Stimulated activated CD8-positive, alpha-beta memory T cell treated with anti-CD3 and anti-CD28 coated beads, Interleukin-15, amount 100 ng/mL, for 24 hours (primary cell): ENCODE results near the gene TEX35.
A peak's percentile ranks its signal among the peaks of the same experiment; 100 is the strongest.

Experiments used
- DNase-seq: peaks from one replicate; pipeline ENCODE4 v3.0.0-alpha.2; 2020; ENCODE audit warnings: low read depth

TEX35 gene

DNA sequence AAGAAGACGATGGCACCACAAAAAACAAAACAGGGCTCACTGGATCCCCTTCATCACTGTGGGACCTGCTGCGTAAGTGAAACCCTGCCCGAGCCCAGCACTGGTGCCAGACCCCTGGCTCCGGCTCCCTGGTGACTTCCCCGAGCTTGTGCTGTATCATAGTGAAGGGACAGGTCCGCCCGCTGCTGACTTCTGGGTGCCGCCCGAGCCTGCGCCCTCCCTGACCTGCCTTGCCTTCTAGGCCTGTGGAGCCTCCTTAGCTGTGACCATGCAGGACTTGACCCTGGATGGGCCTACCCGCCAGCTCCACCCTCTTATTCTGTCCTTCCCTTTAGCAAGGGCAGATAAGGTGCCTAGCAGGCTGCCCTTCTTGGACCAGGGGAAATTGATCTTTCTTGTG is 7.9 kb downstream of the TEX35 start:
- DNase-seq, result no peak

- no peak for DNase-seq
These were observed 8.3 kb downstream of the TEX35 start for GRCh38 chr1:178521241-178521640.

- DNase-seq, result no peak
These were observed 14.2 kb downstream of the TEX35 start for GRCh38 chr1:178527117-178527516.

DNA sequence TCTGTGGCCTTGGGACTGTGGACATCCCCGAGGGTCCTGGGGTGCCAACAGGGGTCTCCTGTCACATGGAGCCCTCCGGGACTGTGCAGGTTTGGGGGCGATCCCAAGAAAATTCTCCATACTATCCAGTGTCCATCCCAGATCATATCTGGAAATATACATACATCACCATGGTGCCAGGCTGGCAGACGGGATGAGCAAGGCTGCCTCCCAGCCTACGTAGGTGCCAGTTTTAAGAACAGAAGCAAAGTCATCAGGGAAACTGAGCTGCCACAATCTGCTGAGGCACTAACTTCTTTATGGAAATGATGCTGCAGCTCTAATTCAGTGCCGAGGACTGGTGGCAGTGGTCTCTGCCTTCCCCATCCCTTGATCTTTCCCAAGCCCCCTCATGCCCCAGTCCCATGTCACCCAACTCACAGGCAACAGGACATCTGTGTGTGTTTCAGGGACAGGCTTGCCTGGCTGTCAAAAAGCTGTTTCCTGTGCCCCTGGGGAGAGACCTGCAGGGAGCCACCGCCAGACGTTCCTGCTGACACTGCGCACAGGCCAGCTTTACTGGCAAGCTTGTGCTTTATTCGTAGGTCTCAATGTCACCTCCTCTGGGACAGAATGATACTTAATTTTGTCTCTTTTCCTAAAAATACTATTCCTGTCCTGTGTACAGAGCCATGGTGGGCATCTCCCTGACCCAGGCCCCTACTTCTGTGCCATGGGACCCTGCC is 15.5 kb downstream of the TEX35 start:
- no peak for DNase-seq

- no peak for DNase-seq
These were observed 16.0 kb downstream of the TEX35 start for GRCh38 chr1:178528953-178529335.

GRCh38 chr1:178529364-178530036 is 16.6 kb downstream of the TEX35 start:
- DNase-seq, result no peak

GRCh38 chr1:178530037-178530402 is 17.1 kb downstream of the TEX35 start:
- no peak for DNase-seq

DNA sequence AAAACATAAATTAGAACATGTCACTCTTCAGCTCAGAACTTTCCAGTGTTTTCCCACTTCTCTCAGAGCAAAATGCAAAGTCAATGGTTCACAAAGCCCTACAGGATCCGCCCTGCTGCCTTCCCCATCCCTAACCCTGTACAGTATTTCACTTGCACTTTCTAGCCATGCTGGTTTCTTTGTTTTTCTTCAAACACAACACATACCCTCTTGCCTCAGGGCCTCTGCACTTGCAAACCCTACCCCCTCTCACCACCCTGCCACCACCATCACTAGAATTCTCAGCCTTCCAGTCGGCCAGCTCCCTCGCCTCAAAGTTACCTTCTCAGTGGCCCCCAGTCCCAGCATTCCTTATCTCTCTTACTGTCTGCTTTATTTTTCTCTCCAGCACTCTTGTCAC is 17.6 kb downstream of the TEX35 start:
- DNase-seq, result no peak

DNA sequence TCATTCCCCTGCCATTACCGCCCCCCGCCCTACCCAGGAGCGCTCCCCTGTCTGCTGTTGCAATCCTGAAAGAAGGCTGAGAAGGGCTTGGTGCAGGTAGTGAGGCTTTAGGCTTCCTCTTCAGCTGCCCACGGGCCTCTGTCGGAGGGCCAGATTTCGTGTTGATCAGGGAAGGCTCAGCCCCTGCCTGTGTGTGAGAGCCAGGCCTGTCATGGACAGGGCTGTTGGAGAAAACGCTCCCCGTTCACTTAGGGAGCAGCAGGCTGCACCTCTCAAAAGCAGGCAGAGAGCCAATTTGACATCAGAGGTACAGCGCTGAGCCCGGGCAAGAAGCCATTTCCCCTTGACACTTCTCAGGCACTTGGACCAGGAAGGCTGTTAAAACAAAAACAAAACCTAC is 19.0 kb downstream of the TEX35 start:
- DNase-seq, result no peak

DNA sequence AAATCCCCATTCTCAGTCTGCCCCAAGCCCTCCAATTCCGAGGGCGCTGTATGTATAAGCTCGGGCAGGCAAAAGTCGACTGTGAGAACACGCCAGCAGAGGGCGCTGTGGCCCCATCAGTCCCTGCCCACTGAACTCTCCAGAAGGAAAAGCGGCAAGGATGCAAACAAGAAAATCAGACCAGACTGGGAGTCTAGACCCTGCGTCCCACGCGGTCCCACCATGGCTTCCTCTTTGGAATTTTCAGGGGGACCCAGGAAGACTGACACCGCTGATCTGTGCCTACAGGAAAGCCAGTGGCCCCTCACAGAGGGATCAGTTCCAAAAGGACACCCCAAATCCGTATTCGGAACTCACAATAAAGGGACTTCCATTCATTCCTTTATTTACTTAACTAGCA is 19.5 kb downstream of the TEX35 start:
- DNase-seq, result peak; percentile 64

DNA sequence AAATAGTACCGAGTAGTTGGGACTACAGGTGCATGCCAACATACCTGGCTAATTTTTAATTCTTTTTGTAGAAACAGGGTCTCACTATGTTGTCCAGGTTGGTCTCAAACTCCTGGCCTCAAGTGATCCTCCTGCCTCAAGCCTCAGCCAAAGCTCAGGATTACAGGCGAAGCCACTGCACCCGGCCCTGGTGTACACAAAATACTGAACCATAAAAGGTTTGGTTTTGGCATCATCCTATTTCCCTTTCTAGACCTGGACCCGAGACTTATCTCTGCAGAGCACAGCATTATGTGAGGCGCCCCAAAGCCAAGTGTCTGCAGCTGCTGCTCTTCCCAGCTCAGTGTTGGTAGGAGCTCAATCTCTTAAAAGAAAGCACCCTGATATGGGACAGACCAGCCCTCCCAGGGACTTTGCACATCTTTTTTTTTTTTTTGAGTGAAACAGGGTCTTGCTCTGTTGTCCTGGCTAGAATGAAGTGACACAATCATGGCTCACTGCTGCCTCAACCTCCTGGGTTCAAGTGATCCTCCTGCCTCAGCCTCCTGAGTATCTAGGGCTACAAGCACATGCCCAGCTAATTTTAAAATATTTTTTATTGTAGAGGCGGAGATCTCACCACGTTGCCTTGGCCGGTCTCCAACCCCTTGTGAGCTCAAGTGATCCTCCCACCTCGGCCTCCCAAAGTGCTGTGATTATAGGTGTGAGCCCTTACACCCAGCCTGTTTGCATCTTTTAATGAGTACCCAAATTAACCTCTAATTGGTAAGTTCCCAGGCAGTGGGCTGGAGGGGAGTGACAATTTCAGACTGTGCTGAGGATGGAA is 20.4 kb downstream of the TEX35 start:
- DNase-seq, result no peak

- DNase-seq, result no peak
These were observed 21.4 kb downstream of the TEX35 start for GRCh38 chr1:178534137-178534868.

DNA sequence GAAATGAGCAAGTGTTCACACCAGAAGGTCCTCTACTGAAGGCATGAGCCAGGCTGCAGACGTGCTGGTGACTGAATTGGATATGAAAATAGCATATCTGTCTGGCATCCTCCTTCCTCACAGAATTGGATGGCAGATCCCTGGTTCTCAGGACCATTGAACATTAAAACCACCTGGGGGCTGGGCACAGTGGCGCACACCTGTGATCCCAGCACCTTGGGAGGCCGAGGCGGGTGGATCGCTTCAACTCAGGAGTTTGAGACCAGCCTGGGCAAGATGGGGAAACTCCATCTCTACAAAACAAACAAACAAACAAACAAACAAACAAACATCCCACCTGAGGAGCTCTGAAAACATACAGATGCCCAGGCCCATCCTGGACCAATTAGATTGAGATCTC is 23.4 kb downstream of the TEX35 start:
- DNase-seq, result no peak

GRCh38 chr1:178536844-178537371 is 24.0 kb downstream of the TEX35 start:
- no peak for DNase-seq

- no peak for DNase-seq
These were observed 24.6 kb downstream of the TEX35 start for GRCh38 chr1:178537382-178538090.

DNA sequence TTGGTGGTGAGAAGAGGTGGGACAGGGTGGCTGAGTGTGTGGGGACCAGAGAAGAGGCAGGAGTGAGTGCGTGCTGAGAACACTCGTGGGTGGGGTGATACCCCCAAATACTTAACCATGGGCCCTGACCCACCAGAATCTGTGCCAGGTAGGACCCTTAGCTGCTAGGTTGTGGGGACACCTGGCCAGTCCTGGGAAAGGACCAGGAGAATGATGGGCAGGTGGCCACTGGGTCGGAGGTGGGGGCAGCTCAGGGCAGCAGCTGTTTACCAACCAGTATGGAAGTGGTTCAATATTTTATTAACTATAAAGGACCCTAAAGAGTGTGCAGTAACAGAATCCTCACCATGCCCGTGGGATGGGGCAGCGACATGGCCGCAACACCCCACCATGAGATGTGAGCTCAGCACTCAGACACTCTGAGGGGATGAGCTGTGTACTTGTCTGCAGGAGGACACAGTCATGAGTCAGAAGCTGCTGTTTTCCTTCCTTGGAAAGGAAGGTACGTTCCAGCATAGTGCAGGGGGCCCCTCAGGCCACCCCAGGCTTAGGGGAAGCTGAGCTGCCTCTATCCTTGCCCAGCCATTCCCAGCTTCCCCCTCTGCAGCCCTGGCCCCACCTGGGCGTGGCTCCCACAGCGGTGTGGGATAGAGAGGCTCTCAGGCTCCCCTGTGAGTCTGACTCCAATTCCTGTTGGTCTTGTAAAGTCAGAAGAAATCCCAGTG is 25.4 kb downstream of the TEX35 start:
- no peak for DNase-seq

DNA sequence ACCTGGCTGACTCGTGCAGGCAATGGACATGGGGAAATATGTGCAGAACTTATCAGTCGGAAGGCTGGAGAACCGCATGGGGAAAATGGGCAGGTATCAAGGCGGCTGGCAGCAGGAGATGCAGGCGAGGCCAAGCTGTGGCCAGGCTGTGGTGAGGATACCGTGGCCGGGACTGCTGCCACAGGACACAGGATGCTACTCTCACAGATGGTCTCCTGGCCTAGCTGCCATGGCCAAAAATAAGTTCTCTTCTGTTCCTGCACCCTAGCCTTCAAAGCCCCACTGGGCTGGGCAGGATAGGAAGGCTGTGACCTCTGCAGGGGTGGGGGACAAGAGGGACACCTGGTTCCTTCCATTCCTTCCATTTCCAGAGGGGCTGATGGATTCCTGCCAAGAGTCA is 26.4 kb downstream of the TEX35 start:
- DNase-seq, result no peak

DNA sequence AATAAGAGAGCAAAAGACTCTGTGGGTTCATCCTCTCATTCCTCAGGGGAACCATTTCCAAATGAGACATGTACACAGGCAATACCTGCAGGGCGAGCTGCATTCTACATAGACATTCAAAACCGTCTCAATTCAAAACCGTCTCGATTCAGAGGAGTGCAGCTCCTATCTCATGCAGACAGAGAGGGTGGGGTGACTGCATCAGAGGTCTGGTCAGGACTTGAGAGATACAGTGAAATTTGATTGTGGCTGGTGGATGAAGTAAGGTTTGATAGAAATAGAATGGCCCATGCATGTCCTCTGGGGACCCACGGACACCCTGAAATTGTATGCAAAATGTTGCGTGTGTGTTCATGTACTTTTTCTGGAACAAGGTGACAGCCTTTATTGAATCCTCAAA is 27.3 kb downstream of the TEX35 start:
- no peak for DNase-seq

- DNase-seq, result no peak
These were observed 27.7 kb downstream of the TEX35 start for GRCh38 chr1:178540646-178541045.

DNA sequence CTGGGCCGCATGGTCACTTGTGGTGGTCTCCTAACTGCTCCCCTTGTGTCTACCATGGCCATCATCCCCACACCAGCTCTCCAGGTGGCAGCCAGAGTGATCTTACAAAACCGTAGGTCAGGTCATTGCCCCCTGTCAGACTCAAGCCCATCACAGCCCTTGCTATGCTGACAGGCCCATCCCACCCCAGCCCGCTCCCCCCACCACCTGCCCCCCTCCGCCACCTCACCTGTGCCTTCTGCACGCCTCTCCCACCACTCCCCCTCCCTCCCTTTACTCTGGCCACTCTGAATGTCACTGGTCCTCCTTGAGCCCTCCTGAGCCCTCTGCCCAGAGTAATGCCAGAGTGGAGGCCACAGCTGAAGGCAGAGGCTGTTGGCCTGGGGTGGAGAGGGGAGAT is 28.5 kb downstream of the TEX35 start:
- DNase-seq, result no peak
